GM12801 (cell line): ENCODE data around the gene ITGA2.

Source experiments
- CTCF ChIP-seq: IDR thresholded peaks from one replicate; pipeline ENCODE4 v1.5.1; 2011; ENCODE audit warnings: control low read depth; ENCODE audit not compliant: insufficient read length; ENCODE audit errors: extremely low read depth

ITGA2 gene

GRCh38 chr5:53031695-53032096 is 42.5 kb downstream of the ITGA2 start:
- no peak for TF ChIP-seq CTCF

- no peak for TF ChIP-seq CTCF
Measured at GRCh38 chr5:53032188-53032587, 43.0 kb downstream of the ITGA2 start.

GRCh38 chr5:53034832-53035231 is 45.7 kb downstream of the ITGA2 start:
- TF ChIP-seq CTCF = no peak

- no peak for TF ChIP-seq CTCF
Measured at GRCh38 chr5:53035868-53036381, 46.8 kb downstream of the ITGA2 start.

- no peak for TF ChIP-seq CTCF
Measured at GRCh38 chr5:53037141-53037859, 48.1 kb downstream of the ITGA2 start.

- TF ChIP-seq CTCF = no peak
Measured at GRCh38 chr5:53038196-53038847, 49.2 kb downstream of the ITGA2 start.

- no peak for TF ChIP-seq CTCF
Measured at GRCh38 chr5:53039855-53040254, 50.7 kb downstream of the ITGA2 start.
